ENCODE data around the gene ANXA6. TPM values are rescaled to one million over a fixed set of nuclear protein-coding genes. Genes with fewer than 3 reads are reported as not detected.

Gene ANXA6
- total and polyA plus RNA-seq, 9 of the 15 experiments (the other 6 are each of a cell fraction or from before 2014, with no cell fraction given), result 0.70 to 13.2 (median 8.3) TPM

- TF ChIP-seq CUX1 (CRISPR knock-in tag; IDR thresholded peaks at IDR 0.05), result no peak
- no peak for TF ChIP-seq CC2D1A (IDR thresholded peaks at IDR 0.05)
- no peak for TF ChIP-seq PCBP2 (IDR thresholded peaks at IDR 0.05; ENCODE audit: low read depth, low read length, poor library complexity, severe bottlenecking)
Observed at GRCh38 chr5:151200913-151201595, 43.5 kb upstream of the ANXA6 start (continued).

GRCh38 chr5:151199581-151200185 is 42.1 kb upstream of the ANXA6 start:
- ChIA-PET CTCF (ENCODE audit: low intra/inter-chr PET ratio) (no interaction called here), POLR2A (interaction anchor here (0.6 to 0.7 kb wide), 2 partner anchors 71 to 141 kb away, joined by 3 read pairs; no protein-coding TSS in a partner anchor)
- H3K79me2 ChIP-seq (ENCODE audit: control insufficient read depth, insufficient read depth, low read length), result no peaks in the 10 kb centered on the region
- no peaks in the 10 kb centered on the region for H3K9me3 ChIP-seq (replicated peaks; ENCODE audit: control insufficient read depth, insufficient read depth, low read depth, low read length)
- ATAC-seq (no peak), FAIRE-seq (no peak), DNase-seq (ENCODE audit: extremely low read depth in 1 of 4, low spot score in 3 of 4) (no peak)
- 44% methylated on average over 7 of the region's 7 CpGs for WGBS (ENCODE audit: insufficient coverage, low coverage, missing lambda C conversion rate)
- H3K4me1 ChIP-seq (replicated peaks in 1 of 2; ENCODE audit: control insufficient read depth in 2 of 2, insufficient read depth in 2 of 2, low read length in 2 of 2), result no peaks in the 10 kb centered on the region; a peak in 1 of 5 replicates
- no peak overlapping the region for H3K4me2 ChIP-seq (ENCODE audit: insufficient read depth, low read length)
- no peak overlapping the region for H3K27ac ChIP-seq (ENCODE audit: extremely low read depth, low read depth, low read length)
- BruUV-seq (replicated peaks), result no TSS peak
- no peak overlapping the region for H3K9ac ChIP-seq (ENCODE audit: insufficient read depth in 1 of 2, low read depth in 2 of 2, low read length in 2 of 2)
- no peaks in the 10 kb centered on the region for H3K36me3 ChIP-seq (ENCODE audit: control insufficient read depth, insufficient read depth, low read length)
- intact Hi-C loops (cut with micrococcal nuclease), result no loop called here
- H2AFZ ChIP-seq (ENCODE audit: low read depth, low read length), result no peak overlapping the region
- H3K9me1 ChIP-seq (ENCODE audit: control insufficient read depth, insufficient read depth, low read length), result no peaks in the 10 kb centered on the region
- H4K20me1 ChIP-seq (replicated peaks; ENCODE audit: control insufficient read depth, insufficient read depth, low read length), result no peaks in the 10 kb centered on the region
- H3K4me3 ChIP-seq, result no peak overlapping the region
- TF ChIP-seq BCLAF1 (IDR thresholded peaks at IDR 0.05; ENCODE audit: borderline replicate concordance in 1 of 2, control insufficient read depth in 1 of 2, low read depth in 2 of 2, low read length in 1 of 2), result no peak
- TF ChIP-seq OTX1 (CRISPR knock-in tag; IDR thresholded peaks at IDR 0.05), result no peak
- TF ChIP-seq ZNF24 (IDR thresholded peaks at IDR 0.05), result no peak
- H3K27me3 ChIP-seq (ENCODE audit: control insufficient read depth in 2 of 2, insufficient read depth in 2 of 2, low read length in 2 of 2), result no peaks in the 10 kb centered on the region
- in situ Hi-C loops (cut with MboI), result no loop called here
